Mesenchymal stem cell (in vitro differentiated cells and primary cell): Measurements from ENCODE around the gene RAB24.
A peak's percentile ranks its signal among the peaks of the same experiment; 100 is the strongest.

Experiments
- DNase-seq: peaks from one replicate; pipeline ENCODE4 v3.0.0-alpha.2; 2013
- H2AFZ ChIP-seq: one replicate; pipeline ENCODE4 v1.6.1; 2013; ENCODE audit warnings: low read depth, mild to moderate bottlenecking, control low read depth, inconsistent platforms, low read length, moderate library complexity
- H2AK5ac ChIP-seq: 2 replicates; pipeline ENCODE4 v1.6.1; 2013; ENCODE audit warnings: low read length, moderate library complexity, mild to moderate bottlenecking, inconsistent platforms; ENCODE audit not compliant: severe bottlenecking
- H2BK120ac ChIP-seq: one replicate; pipeline ENCODE4 v1.6.1; 2013; ENCODE audit warnings: low read depth, mild to moderate bottlenecking, inconsistent platforms, low read length, moderate library complexity
- H2BK12ac ChIP-seq, 2 experiments: one replicate each; pipeline ENCODE4 v1.6.1; 2013; ENCODE audit warnings: inconsistent platforms in 2 of 2, low read length in 2 of 2, mild to moderate bottlenecking in 2 of 2, moderate library complexity in 2 of 2, control low read depth in 1 of 2
- H2BK15ac ChIP-seq: one replicate; pipeline ENCODE4 v1.6.1; 2013; ENCODE audit warnings: mild to moderate bottlenecking, low read depth, inconsistent platforms; ENCODE audit not compliant: poor library complexity, severe bottlenecking
- H2BK5ac ChIP-seq: 2 replicates; pipeline ENCODE4 v1.6.1; 2013; ENCODE audit warnings: low read depth, mild to moderate bottlenecking, low read length, control low read depth, inconsistent platforms; ENCODE audit not compliant: poor library complexity, severe bottlenecking
- H3K14ac ChIP-seq, 2 experiments: one replicate each; pipeline ENCODE4 v1.6.1; 2013; ENCODE audit warnings: inconsistent platforms in 2 of 2, low read length in 2 of 2, control low read depth in 1 of 2, mild to moderate bottlenecking in 1 of 2, moderate library complexity in 1 of 2
- H3K18ac ChIP-seq, 2 experiments: one replicate each; pipeline ENCODE4 v1.6.1; 2013; ENCODE audit warnings: inconsistent platforms in 2 of 2, low read length in 2 of 2, control low read depth in 1 of 2, low read depth in 1 of 2, mild to moderate bottlenecking in 1 of 2
- H3K23ac ChIP-seq, 2 experiments: one replicate each; pipeline ENCODE4 v1.6.1; 2013; ENCODE audit warnings: inconsistent platforms in 2 of 2, low read length in 2 of 2, mild to moderate bottlenecking in 2 of 2, moderate library complexity in 2 of 2, control low read depth in 1 of 2
- H3K27ac ChIP-seq: 2 replicates; pipeline ENCODE4 v1.5.1; 2013; ENCODE audit warnings: mild to moderate bottlenecking, moderate library complexity, low read length, control low read depth, inconsistent platforms; ENCODE audit not compliant: poor library complexity, severe bottlenecking
- H3K27me3 ChIP-seq, 2 experiments: 2 replicates each; pipeline versions ENCODE4 v1.6.1 to v1.7.0; 2013; ENCODE audit warnings: low read length in 2 of 2, mild to moderate bottlenecking in 2 of 2, moderate library complexity in 2 of 2, control low read depth in 1 of 2, inconsistent platforms in 1 of 2; ENCODE audit not compliant: control insufficient read depth in 1 of 2, insufficient read depth in 1 of 2
- H3K36me3 ChIP-seq, 2 experiments: 2 replicates each; pipeline versions ENCODE4 v1.6.1 to v1.7.0; 2013; ENCODE audit warnings: low read length in 2 of 2, control low read depth in 1 of 2, inconsistent platforms in 1 of 2, low read depth in 1 of 2, mild to moderate bottlenecking in 1 of 2; ENCODE audit not compliant: insufficient read depth in 2 of 2, control insufficient read depth in 1 of 2
- H3K4ac ChIP-seq, 2 experiments: one replicate each; pipeline ENCODE4 v1.6.1; 2013; ENCODE audit warnings: inconsistent platforms in 2 of 2, low read length in 2 of 2, mild to moderate bottlenecking in 2 of 2, moderate library complexity in 2 of 2, control low read depth in 1 of 2, low read depth in 1 of 2
- H3K4me1 ChIP-seq: 2 replicates; pipeline ENCODE4 v1.6.1; 2013; ENCODE audit warnings: low read depth, low read length, control low read depth; ENCODE audit not compliant: control insufficient read depth, insufficient read depth
- H3K4me2 ChIP-seq: 2 replicates; pipeline ENCODE4 v1.6.1; 2013; ENCODE audit warnings: low read length, mild to moderate bottlenecking, inconsistent platforms; ENCODE audit not compliant: poor library complexity, severe bottlenecking
- H3K4me3 ChIP-seq, 2 experiments: 2 replicates each; pipeline versions ENCODE4 v1.5.1 to v1.7.0; 2013; ENCODE audit warnings: low read length in 2 of 2, mild to moderate bottlenecking in 2 of 2, control low read depth in 1 of 2, low read depth in 1 of 2; ENCODE audit not compliant: insufficient read depth in 1 of 2
- H3K79me1 ChIP-seq: replicated peaks from 2 replicates; pipeline ENCODE4 v1.6.1; 2013; ENCODE audit warnings: mild to moderate bottlenecking, control low read depth, low read length, inconsistent platforms; ENCODE audit not compliant: poor library complexity, severe bottlenecking
- H3K9ac ChIP-seq: 2 replicates; pipeline ENCODE4 v1.7.0; 2013; ENCODE audit warnings: mild to moderate bottlenecking, low read length, moderate library complexity
- H3K9me3 ChIP-seq: 2 replicates; pipeline ENCODE4 v1.7.0; 2013; ENCODE audit warnings: mild to moderate bottlenecking, low read length; ENCODE audit not compliant: control insufficient read depth
- H4K8ac ChIP-seq: one replicate; pipeline ENCODE4 v1.6.1; 2013; ENCODE audit warnings: inconsistent platforms, mild to moderate bottlenecking, low read length, moderate library complexity
- H4K91ac ChIP-seq: one replicate; pipeline ENCODE4 v1.6.1; 2013; ENCODE audit warnings: mild to moderate bottlenecking, low read length, inconsistent platforms
- WGBS: methylation state at CpG from one replicate; pipeline ENCODE4 v1.1.7; 2013; ENCODE audit warnings: mixed read lengths; 5-methylcytosine and 5-hydroxymethylcytosine counted together

RAB24 gene

DNA sequence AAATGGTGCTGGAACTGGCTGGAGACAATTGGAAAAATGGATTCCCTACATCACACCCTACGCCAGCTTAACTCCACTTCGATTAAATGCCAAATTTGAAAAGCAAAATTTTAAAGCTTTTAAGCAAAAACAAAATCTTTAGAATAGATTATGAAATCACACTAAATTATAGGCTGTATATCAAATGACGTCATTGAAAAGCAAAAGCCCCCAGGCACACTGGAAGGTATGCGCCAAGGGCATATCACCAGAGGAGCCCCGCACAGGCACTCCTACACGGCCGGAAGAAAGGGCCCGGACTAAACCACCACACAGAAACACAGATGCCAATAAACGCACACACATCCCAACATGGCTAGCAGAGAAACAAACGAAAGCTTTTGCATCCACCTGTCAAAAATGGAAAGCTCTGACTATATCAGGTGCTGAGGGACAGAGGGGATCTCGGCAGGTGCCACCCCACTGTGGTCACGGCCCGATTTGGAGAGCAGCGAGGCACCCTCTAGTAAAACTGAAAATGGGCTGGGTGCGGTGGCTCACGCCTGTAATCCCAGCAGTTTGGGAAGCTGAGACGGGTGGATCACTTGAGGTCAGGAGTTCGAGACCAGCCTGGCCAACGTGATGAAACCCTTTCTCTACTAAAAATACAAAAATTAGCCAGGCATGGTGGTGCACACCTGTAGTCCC is 25.2 kb upstream of the RAB24 start:
- Histone ChIP-seq H3K18ac (no peak overlapping the region), H3K27me3 (no peaks in the 10 kb centered on the region), H2BK12ac (no peak overlapping the region), H3K27ac (peak overlapping the region; percentile 78), H3K23ac (no peak overlapping the region), H2AFZ (no peak overlapping the region), H3K4me1 (peaks cover 22% of the 10 kb centered on the region), H2BK15ac (no peak overlapping the region), H3K4me3 (no peak overlapping the region), H4K8ac (no peak overlapping the region), H3K9ac (no peak overlapping the region), H2BK120ac (no peak overlapping the region), H2BK5ac (peak overlapping the region; percentile 53), H2AK5ac (peak overlapping the region; percentile 49), H3K14ac (no peak overlapping the region), H3K9me3 (no peaks in the 10 kb centered on the region), H3K36me3 (peaks cover 39 to 44% of the 10 kb centered on the region in 2 experiments), H3K4me2 (no peak overlapping the region), H4K91ac (no peak overlapping the region), H3K4ac (no peak overlapping the region), H3K79me1 (peaks cover 31% of the 10 kb centered on the region)
- 93% methylated on average over 17 of the region's 19 CpGs for WGBS
- no peak for DNase-seq

DNA sequence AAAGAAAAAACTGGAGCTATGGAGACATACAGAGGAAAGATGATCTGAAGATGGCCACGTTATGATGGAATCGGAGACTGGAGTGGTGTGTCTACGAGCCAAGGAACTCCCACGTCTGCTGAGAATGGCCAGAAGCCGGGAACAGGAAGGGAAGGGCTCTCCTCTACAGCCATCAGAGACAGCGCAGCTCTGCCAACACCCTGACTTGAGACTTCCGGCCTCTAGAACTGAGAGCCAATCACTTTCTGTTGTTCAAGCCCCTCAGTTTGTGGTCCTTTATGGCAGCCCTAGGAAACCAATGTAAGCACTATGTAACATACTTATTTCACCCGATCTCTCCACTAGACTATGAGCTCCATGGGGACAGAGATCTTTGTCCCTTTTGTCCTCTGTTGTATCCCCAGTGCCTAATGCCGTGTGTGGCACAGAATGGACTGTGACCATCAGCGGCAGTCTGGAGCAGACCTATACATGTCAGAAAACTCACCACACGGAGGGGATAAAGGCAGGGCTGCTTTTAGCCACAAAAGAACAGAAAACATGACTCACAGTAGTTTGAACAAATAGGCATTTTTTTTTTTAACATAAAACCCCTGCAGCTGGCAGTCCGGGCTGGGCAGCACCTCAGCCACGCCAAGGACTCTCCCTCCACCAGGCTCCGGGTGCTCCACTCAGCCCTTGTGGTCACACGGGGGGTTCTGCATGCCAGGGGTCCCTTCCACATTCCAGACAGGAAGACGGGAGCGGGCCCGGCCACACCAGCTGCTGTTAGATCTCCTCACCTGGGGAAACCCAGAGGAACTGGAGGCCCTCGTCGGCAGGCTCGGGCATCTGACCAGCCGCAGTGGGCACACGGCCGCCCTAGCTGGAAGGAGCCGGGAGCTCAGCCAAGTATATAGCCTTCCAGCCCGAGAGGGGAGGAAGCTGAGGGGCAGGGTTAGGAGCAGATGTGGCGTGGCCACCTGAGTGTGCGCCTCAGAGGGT is 24.3 kb upstream of the RAB24 start:
- Histone ChIP-seq H2BK5ac (peak overlapping the region; percentile 53), H3K14ac (no peak overlapping the region), H3K36me3 (peaks cover 31 to 36% of the 10 kb centered on the region in 2 experiments), H3K27ac (peak overlapping the region; percentile 78), H3K4me1 (peaks cover 22% of the 10 kb centered on the region), H3K9me3 (no peaks in the 10 kb centered on the region), H2AK5ac (peak overlapping the region; percentile 94), H3K9ac (peak overlapping the region; percentile 51), H4K8ac (peak overlapping the region; percentile 5), H3K79me1 (peaks cover 25% of the 10 kb centered on the region), H3K4me2 (peak overlapping the region; percentile 36), H2BK120ac (no peak overlapping the region), H3K23ac (no peak overlapping the region), H3K27me3 (no peaks in the 10 kb centered on the region), H3K18ac (no peak overlapping the region), H3K4me3 (no peak overlapping the region), H2AFZ (no peak overlapping the region), H2BK12ac (no peak overlapping the region), H3K4ac (no peak overlapping the region), H2BK15ac (no peak overlapping the region), H4K91ac (peak overlapping the region; percentile 16)
- no peak for DNase-seq
- WGBS = 93% methylated on average over 27 of the region's 28 CpGs

DNA sequence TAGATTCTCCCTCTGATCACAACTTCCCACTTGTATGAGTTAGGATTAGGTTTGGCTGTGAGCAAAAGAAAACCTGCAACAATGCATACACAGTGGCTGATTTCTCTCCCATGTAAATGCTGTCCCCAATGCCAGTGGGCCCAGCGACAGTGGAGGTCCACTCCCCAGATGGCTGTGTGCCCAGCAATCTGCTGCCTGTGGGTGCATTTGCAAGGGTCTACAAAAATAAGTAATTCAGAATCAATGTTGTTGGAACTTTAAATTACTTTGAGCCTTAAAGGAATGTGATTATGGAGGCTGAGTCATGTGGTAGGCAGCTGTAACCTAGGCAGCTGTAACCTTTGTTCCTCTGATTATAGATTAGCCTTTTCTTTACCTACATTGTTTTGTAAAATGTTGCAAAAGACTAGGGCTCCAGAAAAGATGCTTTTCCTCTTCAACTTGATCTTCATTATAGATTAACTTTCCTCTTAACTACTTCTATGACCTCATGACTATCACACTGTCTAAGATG is 22.4 kb upstream of the RAB24 start:
- Histone ChIP-seq H3K4me1 (peaks cover 23% of the 10 kb centered on the region), H2AK5ac (no peak overlapping the region), H3K27ac (peak overlapping the region; percentile 71), H4K8ac (no peak overlapping the region), H3K36me3 (peaks cover 13 to 23% of the 10 kb centered on the region in 2 experiments), H2BK12ac (no peak overlapping the region), H3K9ac (peak overlapping the region; percentile 27), H3K27me3 (no peaks in the 10 kb centered on the region), H2BK5ac (no peak overlapping the region), H2BK15ac (no peak overlapping the region), H3K18ac (no peak overlapping the region), H4K91ac (no peak overlapping the region), H3K4ac (no peak overlapping the region), H3K14ac (no peak overlapping the region), H2BK120ac (no peak overlapping the region), H3K9me3 (no peaks in the 10 kb centered on the region), H3K23ac (no peak overlapping the region), H3K4me3 (no peak overlapping the region), H3K79me1 (peaks cover 10% of the 10 kb centered on the region), H3K4me2 (peak overlapping the region; percentile 19), H2AFZ (no peak overlapping the region)
- WGBS = 71% methylated on average over 1 of the region's 1 CpG
- DNase-seq = no peak

DNA sequence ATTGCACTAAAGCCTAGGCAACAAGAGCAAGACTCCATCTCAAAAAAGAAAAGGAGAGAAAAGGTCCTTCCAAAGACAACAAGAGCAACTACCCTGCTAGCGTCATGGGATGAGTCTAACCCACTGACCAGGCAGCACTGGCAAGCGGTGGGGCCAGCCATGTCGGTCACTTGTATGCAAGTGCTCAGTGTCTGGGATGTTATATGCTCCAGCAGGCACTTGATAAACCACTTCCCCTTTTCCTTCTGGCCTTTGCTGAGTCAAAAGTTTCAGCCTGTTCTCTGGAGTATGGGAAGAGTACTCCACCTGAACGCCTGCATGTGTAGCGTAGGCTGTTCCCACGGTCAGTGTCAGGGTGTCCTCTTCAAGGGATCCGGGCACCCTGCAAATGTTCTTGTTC is 17.4 kb upstream of the RAB24 start:
- Histone ChIP-seq H3K4me3 (no peak overlapping the region), H2BK5ac (no peak overlapping the region), H3K14ac (no peak overlapping the region), H2AK5ac (no peak overlapping the region), H2BK15ac (no peak overlapping the region), H3K4me1 (peaks cover 11% of the 10 kb centered on the region), H3K4ac (no peak overlapping the region), H3K27ac (no peak overlapping the region), H3K27me3 (no peaks in the 10 kb centered on the region), H2BK12ac (no peak overlapping the region), H3K18ac (no peak overlapping the region), H2AFZ (no peak overlapping the region), H4K91ac (no peak overlapping the region), H3K9me3 (no peaks in the 10 kb centered on the region), H4K8ac (no peak overlapping the region), H3K36me3 (peaks cover 20 to 21% of the 10 kb centered on the region in 2 experiments), H3K4me2 (no peak overlapping the region), H3K79me1 (peaks cover 17% of the 10 kb centered on the region), H3K9ac (no peak overlapping the region), H2BK120ac (no peak overlapping the region), H3K23ac (no peak overlapping the region)
- 97% methylated on average over 7 of the region's 7 CpGs for WGBS
- DNase-seq = no peak
